Suprapubic skin (tissue), 4 donors: ENCODE data around the gene TEC. TPM values are rescaled to one million over a fixed set of nuclear protein-coding genes. Genes with fewer than 3 reads are reported as not detected.
"Not testable (repeated sequence)": the region's sequence is repeated elsewhere in the genome, so short reads cannot be mapped to it uniquely, and the experiment has no call there.

Experiments used
- DNase-seq, 2 donors: peaks; one replicate each; pipeline ENCODE4 v3.0.0-alpha.2; 2019; ENCODE audit warnings: low spot score in 2 of 2
- H3K27ac ChIP-seq: fragments of 200-600 bp; sonication (generic); one replicate; pipeline ENCODE4 v1.5.1; 2019
- H3K27me3 ChIP-seq: fragments of 200-600 bp; sonication (generic); one replicate; pipeline ENCODE4 v1.5.1; 2019
- H3K36me3 ChIP-seq: fragments of 200-600 bp; sonication (generic); one replicate; pipeline ENCODE4 v1.5.1; 2019
- H3K4me1 ChIP-seq: fragments of 200-600 bp; sonication (generic); one replicate; pipeline ENCODE4 v1.5.1; 2019
- H3K4me3 ChIP-seq: fragments of 200-600 bp; sonication (generic); one replicate; pipeline ENCODE4 v1.5.1; 2019; ENCODE audit warnings: mild to moderate bottlenecking
- H3K9me3 ChIP-seq: fragments of 200-600 bp; sonication (generic); one replicate; pipeline ENCODE4 v1.5.1; 2019
- EP300 ChIP-seq: sonication (generic); formaldehyde crosslinking; IDR thresholded peaks from one replicate; pipeline ENCODE4 v1.6.1; 2017; ENCODE audit warnings: antibody characterized with exemption
- POLR2A ChIP-seq, 2 donors: fragments of 450-650 bp; IDR thresholded peaks; one replicate each; pipeline ENCODE4 v1.6.1; 2017; ENCODE audit warnings: antibody characterized with exemption in 2 of 2, mild to moderate bottlenecking in 2 of 2, moderate library complexity in 2 of 2
- POLR2AphosphoS5 ChIP-seq, 3 donors: sonication (generic); formaldehyde crosslinking; IDR thresholded peaks; one replicate each; pipeline ENCODE4 v1.6.1; 2017; ENCODE audit warnings: antibody characterized with exemption in 3 of 3
- WGBS: methylation state at CpG from one replicate; pipeline ENCODE4 v1.1.5; 2018; 5-methylcytosine and 5-hydroxymethylcytosine counted together
- total RNA-seq, 4 donors: library from RNA; depleted of rRNA; stranded (reverse); fragments of >200 nt; gene quantifications; one replicate each; pipeline ENCODE4 v1.1.0, GENCODE V29; 2016
- TF ChIP-seq, protein P1 (sequence below), 2 donors: fragments of 200-600 bp in 1 of 2; fragments of 450-650 bp in 1 of 2; sonication (generic) in 1 of 2; IDR thresholded peaks; one replicate each; pipeline ENCODE4 v1.5.1; 2016 to 2019; ENCODE audit warnings: antibody characterized with exemption in 2 of 2, mild to moderate bottlenecking in 1 of 2, moderate library complexity in 1 of 2

TEC gene
- total RNA-seq, 4 donors from 2014 or later, result 4.1 to 18.8 (median 7.2) TPM

DNA sequence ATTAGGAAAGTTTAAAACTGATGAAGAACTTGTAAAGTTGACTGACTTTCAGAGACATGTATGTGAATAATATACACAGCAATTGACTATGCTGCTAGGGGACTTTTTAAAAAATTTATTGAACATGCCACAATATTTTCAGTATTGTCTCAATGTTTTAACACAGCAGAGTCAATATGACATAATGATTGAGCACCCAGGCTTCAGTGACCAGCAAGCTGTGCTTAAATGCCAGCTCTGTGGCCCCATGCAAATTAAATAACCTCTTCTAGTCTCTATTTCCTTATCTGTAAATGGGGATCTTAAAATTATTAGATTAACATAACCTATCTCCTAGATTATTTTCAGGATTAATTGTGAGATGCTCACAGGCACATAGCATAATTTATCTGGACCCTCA is 78.8 kb downstream of the TEC start:
- no peaks in the 10 kb centered on the region for H3K9me3 ChIP-seq
- no peaks in the 10 kb centered on the region for H3K27me3 ChIP-seq

DNA sequence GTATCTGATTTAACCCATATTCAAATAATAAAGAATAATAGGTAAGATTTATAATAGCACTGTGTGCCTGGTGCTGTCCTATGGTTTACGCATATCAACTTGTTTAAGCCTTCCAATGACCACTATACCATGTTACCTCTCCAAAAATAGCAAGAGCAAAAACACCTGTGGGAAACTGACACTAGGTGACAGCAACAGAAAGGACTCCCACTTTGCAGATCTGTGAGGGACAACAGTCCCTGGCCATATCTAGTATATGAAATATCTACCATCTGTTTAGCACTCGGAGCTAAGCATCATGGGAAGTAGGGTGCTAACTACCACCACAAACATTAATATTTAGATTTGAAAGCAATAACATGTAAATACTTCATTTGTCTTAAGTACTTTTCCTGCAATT is 79.9 kb downstream of the TEC start:
- no peaks in the 10 kb centered on the region for H3K9me3 ChIP-seq
- WGBS, result 44% methylated on average over 2 of the region's 2 CpGs
- DNase-seq, result no peak

More for the DNA sequence above, 78.8 kb downstream of the TEC start:
- no peak for TF ChIP-seq POLR2AphosphoS5 (IDR thresholded peaks at IDR 0.05)
- TF ChIP-seq POLR2A (IDR thresholded peaks at IDR 0.05), result no peak
- TF ChIP-seq EP300, result no peak
- TF ChIP-seq, protein P1, sequence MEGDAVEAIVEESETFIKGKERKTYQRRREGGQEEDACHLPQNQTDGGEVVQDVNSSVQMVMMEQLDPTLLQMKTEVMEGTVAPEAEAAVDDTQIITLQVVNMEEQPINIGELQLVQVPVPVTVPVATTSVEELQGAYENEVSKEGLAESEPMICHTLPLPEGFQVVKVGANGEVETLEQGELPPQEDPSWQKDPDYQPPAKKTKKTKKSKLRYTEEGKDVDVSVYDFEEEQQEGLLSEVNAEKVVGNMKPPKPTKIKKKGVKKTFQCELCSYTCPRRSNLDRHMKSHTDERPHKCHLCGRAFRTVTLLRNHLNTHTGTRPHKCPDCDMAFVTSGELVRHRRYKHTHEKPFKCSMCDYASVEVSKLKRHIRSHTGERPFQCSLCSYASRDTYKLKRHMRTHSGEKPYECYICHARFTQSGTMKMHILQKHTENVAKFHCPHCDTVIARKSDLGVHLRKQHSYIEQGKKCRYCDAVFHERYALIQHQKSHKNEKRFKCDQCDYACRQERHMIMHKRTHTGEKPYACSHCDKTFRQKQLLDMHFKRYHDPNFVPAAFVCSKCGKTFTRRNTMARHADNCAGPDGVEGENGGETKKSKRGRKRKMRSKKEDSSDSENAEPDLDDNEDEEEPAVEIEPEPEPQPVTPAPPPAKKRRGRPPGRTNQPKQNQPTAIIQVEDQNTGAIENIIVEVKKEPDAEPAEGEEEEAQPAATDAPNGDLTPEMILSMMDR (IDR thresholded peaks at IDR 0.05), result no peak
- Histone ChIP-seq H3K4me1 (peaks cover 9% of the 10 kb centered on the region), H3K36me3 (no peaks in the 10 kb centered on the region), H3K4me3 (no peak overlapping the region), H3K27ac (no peak overlapping the region)
- no peak for DNase-seq

DNA sequence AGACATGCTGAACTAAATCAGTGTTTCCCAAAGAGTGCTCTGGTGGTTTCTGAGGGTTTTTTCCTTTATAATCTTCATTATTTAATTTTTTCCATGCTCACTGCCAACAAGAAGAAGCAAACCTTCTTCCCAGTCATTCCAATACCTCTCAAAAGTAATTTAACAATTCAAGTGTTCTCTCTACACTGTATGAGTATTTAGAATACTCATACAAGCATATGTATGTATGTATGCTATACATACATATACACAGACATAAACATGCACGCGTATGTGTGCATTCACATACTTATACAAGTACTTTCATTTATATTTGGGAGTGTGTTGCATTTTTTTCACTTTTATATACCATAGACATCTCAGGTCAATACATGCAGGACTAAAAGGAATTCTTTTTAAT is 81.2 kb downstream of the TEC start:
- no peak overlapping the region for H3K4me3 ChIP-seq
- no peak for DNase-seq
- TF ChIP-seq, protein P1 (IDR thresholded peaks at IDR 0.05), result no peak
- TF ChIP-seq POLR2A (IDR thresholded peaks at IDR 0.05), result no peak
- TF ChIP-seq POLR2AphosphoS5 (IDR thresholded peaks at IDR 0.05), result no peak
- no peak for TF ChIP-seq EP300
- WGBS, result 96% methylated on average over 2 of the region's 2 CpGs
- no peaks in the 10 kb centered on the region for H3K36me3 ChIP-seq
- H3K27ac ChIP-seq, result no peak overlapping the region
- no peaks in the 10 kb centered on the region for H3K27me3 ChIP-seq
- H3K4me1 ChIP-seq, result no peaks in the 10 kb centered on the region
- H3K9me3 ChIP-seq, result no peaks in the 10 kb centered on the region

More for the DNA sequence above, 79.9 kb downstream of the TEC start:
- no peaks in the 10 kb centered on the region for H3K36me3 ChIP-seq
- no peaks in the 10 kb centered on the region for H3K27me3 ChIP-seq
- TF ChIP-seq, protein P1 (IDR thresholded peaks at IDR 0.05), result no peak
- no peak for TF ChIP-seq POLR2AphosphoS5 (IDR thresholded peaks at IDR 0.05)
- TF ChIP-seq EP300, result no peak
- no peak for TF ChIP-seq POLR2A (IDR thresholded peaks at IDR 0.05)
- no peaks in the 10 kb centered on the region for H3K4me1 ChIP-seq
- no peak overlapping the region for H3K4me3 ChIP-seq
- H3K27ac ChIP-seq, result no peak overlapping the region

DNA sequence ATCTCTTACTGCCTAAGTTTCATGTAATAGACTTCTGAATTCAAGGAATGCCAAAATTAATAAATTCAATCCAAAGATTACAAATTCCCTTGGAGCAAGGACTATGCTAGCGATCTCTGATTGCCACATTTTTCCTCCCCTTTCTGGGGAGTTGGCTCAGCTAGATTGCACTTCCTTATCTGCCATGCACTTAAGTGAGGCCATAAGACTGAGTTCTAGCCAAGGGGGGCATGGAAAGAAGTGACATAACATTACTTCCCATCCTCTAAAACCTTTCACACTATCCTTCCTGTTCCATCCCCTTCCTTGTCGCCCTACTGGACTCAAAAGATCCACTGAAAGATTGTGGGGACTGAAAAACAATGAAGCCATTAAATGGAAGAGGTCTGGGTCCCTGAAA is 81.8 kb downstream of the TEC start:
- no peaks in the 10 kb centered on the region for H3K9me3 ChIP-seq

DNA sequence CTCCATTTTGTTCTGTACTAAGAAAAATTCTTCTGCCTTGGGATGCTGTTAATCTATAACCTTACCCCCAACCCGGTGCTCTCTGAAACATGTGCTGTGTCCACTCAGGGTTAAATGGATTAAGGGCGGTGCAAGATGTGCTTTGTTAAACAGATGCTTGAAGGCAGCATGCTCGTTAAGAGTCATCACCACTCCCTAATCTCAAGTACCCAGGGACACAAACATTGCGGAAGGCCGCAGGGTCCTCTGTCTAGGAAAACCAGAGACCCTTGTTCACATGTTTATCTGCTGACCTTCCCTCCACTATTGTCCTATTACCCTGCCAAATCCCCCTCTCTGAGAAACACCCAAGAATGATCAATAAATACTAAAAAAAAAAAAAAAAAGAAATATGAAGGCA is 82.6 kb downstream of the TEC start:
- H3K9me3 ChIP-seq, H3K4me3 ChIP-seq, DNase-seq, H3K36me3 ChIP-seq, H3K4me1 ChIP-seq, H3K27ac ChIP-seq, H3K27me3 ChIP-seq: not testable (repeated sequence)
- 86% methylated on average over 3 of the region's 5 CpGs for WGBS

More for the DNA sequence above, 81.8 kb downstream of the TEC start:
- Histone ChIP-seq H3K27ac (no peak overlapping the region), H3K4me1 (no peaks in the 10 kb centered on the region), H3K36me3 (no peaks in the 10 kb centered on the region), H3K27me3 (no peaks in the 10 kb centered on the region), H3K4me3 (no peak overlapping the region)
- 37% methylated on average over 2 of the region's 2 CpGs for WGBS
- DNase-seq, result no peak
- TF ChIP-seq, protein P1 (IDR thresholded peaks at IDR 0.05), result no peak
- TF ChIP-seq EP300 (no peak), POLR2A (IDR thresholded peaks at IDR 0.05) (no peak), POLR2AphosphoS5 (IDR thresholded peaks at IDR 0.05) (no peak)

DNA sequence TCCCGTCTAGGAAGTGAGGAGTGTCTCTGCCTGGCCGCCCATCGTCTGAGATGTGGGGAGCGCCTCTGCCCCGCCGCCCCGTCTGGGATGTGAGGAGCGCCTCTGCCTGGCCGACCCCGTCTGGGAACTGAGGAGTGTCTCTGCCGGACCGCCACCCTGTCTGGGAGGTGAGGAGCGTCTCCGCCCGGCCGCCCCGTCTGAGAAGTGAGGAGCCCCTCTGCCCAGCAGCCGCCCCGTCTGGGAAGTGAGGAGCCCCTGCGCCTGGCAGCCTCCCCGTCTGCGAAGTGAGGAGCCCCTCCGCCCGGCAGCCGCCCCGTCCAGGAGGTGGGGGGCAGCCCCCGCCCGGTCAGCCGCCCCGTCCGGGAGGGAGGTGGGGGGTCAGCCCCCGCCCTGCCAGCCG is 83.2 kb downstream of the TEC start:
- not testable (repeated sequence) for H3K4me1 ChIP-seq, H3K4me3 ChIP-seq, H3K9me3 ChIP-seq, H3K36me3 ChIP-seq, H3K27me3 ChIP-seq, H3K27ac ChIP-seq, DNase-seq
- 99% methylated on average over 14 of the region's 33 CpGs for WGBS
